Gastrocnemius medialis (tissue), 4 donors: ENCODE data around the gene TRIM62. TPM values are rescaled to one million over a fixed set of nuclear protein-coding genes. Genes with fewer than 3 reads are reported as not detected.

ENCODE experiments used
- ATAC-seq, 2 donors: fragments of 150-250 bp; one replicate each; pipeline ENCODE4 v1.9.1; 2016
- DNase-seq, 2 donors: peaks; one replicate each; pipeline ENCODE4 v3.0.0-alpha.2; 2019
- H3K27ac ChIP-seq, 4 donors: fragments of 200-600 bp; sonication (generic); 1 replicate in 1 of 4; 2 replicates in 3 of 4; pipeline ENCODE4 v1.5.1; 2016 to 2018; ENCODE audit warnings: mild to moderate bottlenecking in 2 of 4, moderate library complexity in 1 of 4
- H3K27me3 ChIP-seq, 3 donors: fragments of 200-600 bp; sonication (generic) in 2 of 3; 1 replicate in 1 of 3; 2 replicates in 2 of 3; pipeline versions ENCODE4 v1.5.1 to v1.6.0; 2016 to 2019; ENCODE audit warnings: mild to moderate bottlenecking in 1 of 3, moderate library complexity in 1 of 3
- H3K36me3 ChIP-seq, 2 donors: fragments of 200-600 bp; sonication (generic) in 1 of 2; one replicate each; pipeline ENCODE4 v1.5.1; 2017 to 2018
- H3K4me1 ChIP-seq, 2 donors: fragments of 200-600 bp; sonication (generic) in 1 of 2; one replicate each; pipeline ENCODE4 v1.5.1; 2016 to 2017; ENCODE audit warnings: mild to moderate bottlenecking in 2 of 2
- H3K4me3 ChIP-seq, 4 donors: fragments of 200-600 bp; sonication (generic) in 3 of 4; 1 replicate in 1 of 4; 2 replicates in 3 of 4; pipeline ENCODE4 v1.5.1; 2016 to 2019; ENCODE audit warnings: mild to moderate bottlenecking in 2 of 4
- H3K9me3 ChIP-seq, 3 donors: fragments of 200-600 bp; sonication (generic) in 2 of 3; 1 replicate in 1 of 3; 2 replicates in 2 of 3; pipeline ENCODE4 v1.5.1; 2016 to 2019
- POLR2A ChIP-seq, 2 donors: fragments of 450-650 bp; IDR thresholded peaks; one replicate each; pipeline ENCODE4 v1.6.1; 2017; ENCODE audit warnings: antibody characterized with exemption in 2 of 2, mild to moderate bottlenecking in 2 of 2, moderate library complexity in 2 of 2
- in situ Hi-C, 4 donors: fragments of 200-750 bp; cut with MboI; loops; one replicate each; pipeline versions ENCODE4 v1.15.0 to v1.8.0; 2017; ENCODE audit warnings: low sequenced_read_pairs in 4 of 4
- intact Hi-C: fragments of 100-400 bp; cut with DNase I; formaldehyde crosslinking; loops from one replicate; pipeline ENCODE4 v1.15.1; 2023; ENCODE audit warnings: low total_unique reads
- total RNA-seq, 4 donors: library from RNA; depleted of rRNA; stranded (reverse); fragments of >200 nt; gene quantifications; one replicate each; pipeline versions ENCODE4 v1.1.0 to v1.2.3, GENCODE V29; 2016
- TF ChIP-seq, protein P1 (sequence below), 5 experiments: fragments of 450-650 bp in 3 of 5; fragments of 200-600 bp in 2 of 5; sonication (generic) in 2 of 5; IDR thresholded peaks in 4 of 5; conservative IDR thresholded peaks in 1 of 5; 1 replicate in 4 of 5; 2 replicates in 1 of 5; pipeline ENCODE4 v1.5.1; 2016 to 2019; ENCODE audit warnings: antibody characterized with exemption in 5 of 5, mild to moderate bottlenecking in 3 of 5, moderate library complexity in 3 of 5

TRIM62 gene
- total RNA-seq, result 10 to 100 TPM in 1 of 4 donors, 1 to 10 TPM in 3; 3.3 to 10.8 (median 7.4) TPM

DNA sequence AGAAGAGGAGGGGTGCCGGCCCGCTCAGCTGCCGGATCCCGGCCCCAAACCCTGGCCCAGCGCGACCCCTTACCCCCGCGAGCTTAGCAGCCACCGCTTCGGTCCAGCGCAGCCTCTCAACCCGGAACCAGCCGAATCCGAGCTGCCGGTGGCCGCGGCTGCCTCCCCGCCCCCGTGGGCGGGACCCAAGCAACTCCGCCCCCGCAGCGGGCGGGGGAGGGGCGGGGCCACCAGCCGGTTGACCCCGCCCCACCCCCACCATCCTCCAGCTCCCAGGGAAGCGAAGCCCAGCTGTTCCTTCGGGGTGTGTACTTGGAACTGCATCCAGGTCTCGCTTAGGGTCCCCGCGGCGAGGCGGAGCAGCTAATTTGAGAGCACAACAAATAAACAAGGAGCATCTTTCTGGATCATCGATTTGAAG, at the start of gene TRIM62:
TRIM62 (minus strand) TSS at position 123 of the 421 bp plus-strand sequence. CDS start 611 bp downstream, outside the sequence.
- Histone ChIP-seq H3K36me3 (no peaks in the 10 kb centered on the region), H3K27ac (peak within 1 kb of the TSS; percentile 81 to 86 (median 84)), H3K9me3 (no peaks in the 10 kb centered on the region), H3K27me3 (no peaks in the 10 kb centered on the region), H3K4me3 (peak within 1 kb of the TSS; percentile 80 to 89 (median 86)), H3K4me1 (peaks cover 20 to 21% of the 10 kb centered on the region in 2 donors)
- TF ChIP-seq, protein P1, sequence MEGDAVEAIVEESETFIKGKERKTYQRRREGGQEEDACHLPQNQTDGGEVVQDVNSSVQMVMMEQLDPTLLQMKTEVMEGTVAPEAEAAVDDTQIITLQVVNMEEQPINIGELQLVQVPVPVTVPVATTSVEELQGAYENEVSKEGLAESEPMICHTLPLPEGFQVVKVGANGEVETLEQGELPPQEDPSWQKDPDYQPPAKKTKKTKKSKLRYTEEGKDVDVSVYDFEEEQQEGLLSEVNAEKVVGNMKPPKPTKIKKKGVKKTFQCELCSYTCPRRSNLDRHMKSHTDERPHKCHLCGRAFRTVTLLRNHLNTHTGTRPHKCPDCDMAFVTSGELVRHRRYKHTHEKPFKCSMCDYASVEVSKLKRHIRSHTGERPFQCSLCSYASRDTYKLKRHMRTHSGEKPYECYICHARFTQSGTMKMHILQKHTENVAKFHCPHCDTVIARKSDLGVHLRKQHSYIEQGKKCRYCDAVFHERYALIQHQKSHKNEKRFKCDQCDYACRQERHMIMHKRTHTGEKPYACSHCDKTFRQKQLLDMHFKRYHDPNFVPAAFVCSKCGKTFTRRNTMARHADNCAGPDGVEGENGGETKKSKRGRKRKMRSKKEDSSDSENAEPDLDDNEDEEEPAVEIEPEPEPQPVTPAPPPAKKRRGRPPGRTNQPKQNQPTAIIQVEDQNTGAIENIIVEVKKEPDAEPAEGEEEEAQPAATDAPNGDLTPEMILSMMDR (IDR thresholded peaks at IDR 0.05 in 4 of 5, conservative IDR thresholded peaks at IDR 0.05 in 1 of 5), result no peak
- peak; percentile 81 to 83 for TF ChIP-seq POLR2A (IDR thresholded peaks at IDR 0.05)
- ATAC-seq (peak; percentile 73 to 80), DNase-seq (peak; percentile 76 to 85)
- in situ Hi-C loops (no loop called here), intact Hi-C loops (loop anchor here (1.0 to 2.0 kb wide), 2 partner anchors 55 to 73 kb away; no protein-coding TSS in a partner anchor)

DNA sequence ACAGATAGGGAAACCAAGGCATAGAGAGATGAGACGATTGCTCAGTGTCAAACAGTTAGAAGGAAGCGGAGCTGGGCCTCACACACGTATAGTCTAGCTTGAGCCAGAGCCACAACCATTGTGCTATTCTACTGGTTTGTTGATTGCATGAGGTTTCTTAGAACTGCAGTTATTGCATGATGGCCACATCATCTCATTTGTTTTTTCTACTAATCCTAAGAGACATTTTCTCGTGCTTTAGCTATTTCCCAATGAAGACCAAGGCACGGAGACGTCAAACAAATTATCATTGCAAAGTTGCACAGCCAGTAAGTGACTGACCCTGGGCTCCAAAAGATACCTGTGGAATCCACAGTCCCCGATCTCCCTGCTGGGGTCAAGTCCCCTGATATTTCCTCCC, 49.3 kb upstream of the TRIM62 start:
- Histone ChIP-seq H3K4me3 (no peak overlapping the region), H3K27ac (no peak overlapping the region), H3K27me3 (no peaks in the 10 kb centered on the region), H3K4me1 (peaks cover 0 to 6% of the 10 kb centered on the region in 2 donors), H3K36me3 (no peaks in the 10 kb centered on the region), H3K9me3 (no peaks in the 10 kb centered on the region)
- DNase-seq (no peak), ATAC-seq (no peak)
- intact Hi-C loops (no loop called here), in situ Hi-C loops (no loop called here)
- TF ChIP-seq, protein P1 (IDR thresholded peaks at IDR 0.05 in 4 of 5, conservative IDR thresholded peaks at IDR 0.05 in 1 of 5), result no peak
- no peak for TF ChIP-seq POLR2A (IDR thresholded peaks at IDR 0.05)

DNA sequence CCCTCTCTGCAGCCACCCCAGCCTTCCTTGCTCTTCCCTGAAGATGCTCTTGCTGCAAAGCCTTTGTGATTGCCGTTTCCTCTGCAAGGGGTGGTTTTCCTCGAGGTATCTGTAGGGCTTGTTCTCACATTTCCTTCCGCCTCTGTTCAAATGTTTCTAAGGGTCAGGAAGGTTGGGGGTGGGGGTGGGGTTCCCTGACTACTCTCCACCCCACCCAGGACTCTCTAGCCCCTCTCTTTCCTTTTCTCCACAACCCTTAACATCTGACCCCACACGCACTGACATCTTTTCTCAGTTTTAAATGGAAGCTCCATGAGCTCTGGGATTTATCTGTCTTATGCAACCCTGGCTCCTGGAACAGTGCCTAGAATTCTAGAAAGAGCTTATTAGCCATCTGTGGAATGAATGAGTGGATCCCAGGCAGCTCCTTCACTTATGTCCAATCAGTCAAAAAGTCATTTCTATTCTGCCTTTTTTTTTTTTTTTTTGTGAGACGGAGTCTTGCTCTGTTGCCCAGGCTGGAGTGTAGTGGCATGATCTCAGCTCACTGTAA, 47.2 kb upstream of the TRIM62 start:
- peaks cover 0 to 6% of the 10 kb centered on the region in 2 donors for H3K4me1 ChIP-seq

DNA sequence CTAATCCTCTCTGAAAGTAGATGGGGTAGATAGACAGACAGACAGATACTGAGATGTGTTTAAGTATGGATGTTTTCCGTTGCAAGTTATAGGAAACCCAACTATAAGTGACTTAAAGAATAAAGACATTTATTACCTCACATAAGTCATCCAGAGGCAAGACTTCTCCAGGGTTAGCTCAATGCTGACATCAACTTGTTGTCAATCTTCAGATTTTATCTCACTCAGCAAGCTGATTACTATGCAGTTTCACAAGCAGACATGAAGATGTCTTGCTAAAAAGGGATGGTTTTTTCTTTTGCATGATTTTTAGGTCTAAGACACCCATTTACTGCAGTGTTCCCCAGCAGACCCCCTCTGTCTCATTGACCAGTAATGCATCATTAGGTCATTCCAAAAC, 43.7 kb upstream of the TRIM62 start:
- ATAC-seq, result no peak

More for the DNA sequence above, 47.2 kb upstream of the TRIM62 start:
- intact Hi-C loops (no loop called here), in situ Hi-C loops (no loop called here)
- TF ChIP-seq, protein P1 (IDR thresholded peaks at IDR 0.05 in 4 of 5, conservative IDR thresholded peaks at IDR 0.05 in 1 of 5), result no peak
- no peak for TF ChIP-seq POLR2A (IDR thresholded peaks at IDR 0.05)
- peak in 1 of 2 donors; percentile 61 for ATAC-seq
- H3K4me3 ChIP-seq, result no peak overlapping the region
- H3K9me3 ChIP-seq, result no peaks in the 10 kb centered on the region
- no peaks in the 10 kb centered on the region for H3K36me3 ChIP-seq
- H3K27me3 ChIP-seq, result no peaks in the 10 kb centered on the region
- no peak overlapping the region for H3K27ac ChIP-seq
- peak; percentile 16 to 19 for DNase-seq

More for the DNA sequence above, 43.7 kb upstream of the TRIM62 start:
- no peak for TF ChIP-seq POLR2A (IDR thresholded peaks at IDR 0.05)
- TF ChIP-seq, protein P1 (IDR thresholded peaks at IDR 0.05 in 4 of 5, conservative IDR thresholded peaks at IDR 0.05 in 1 of 5), result no peak
- Histone ChIP-seq H3K4me3 (no peak overlapping the region), H3K9me3 (no peaks in the 10 kb centered on the region), H3K27ac (no peak overlapping the region), H3K4me1 (peaks cover 0 to 6% of the 10 kb centered on the region in 2 donors), H3K36me3 (no peaks in the 10 kb centered on the region), H3K27me3 (no peaks in the 10 kb centered on the region)
- in situ Hi-C loops (no loop called here), intact Hi-C loops (no loop called here)
- no peak for DNase-seq
